Retina (tissue), 1 donor: Measurements from ENCODE around the gene COBL.
A peak's percentile ranks its signal among the peaks of the same experiment; 100 is the strongest.

Experiments used
- DNase-seq: peaks from one replicate; pipeline ENCODE4 v3.0.0-alpha.2; 2016

The COBL gene

GRCh38 chr7:51325261-51325676 lies 8.7 kb upstream of the COBL start:
- no peak for DNase-seq

DNA sequence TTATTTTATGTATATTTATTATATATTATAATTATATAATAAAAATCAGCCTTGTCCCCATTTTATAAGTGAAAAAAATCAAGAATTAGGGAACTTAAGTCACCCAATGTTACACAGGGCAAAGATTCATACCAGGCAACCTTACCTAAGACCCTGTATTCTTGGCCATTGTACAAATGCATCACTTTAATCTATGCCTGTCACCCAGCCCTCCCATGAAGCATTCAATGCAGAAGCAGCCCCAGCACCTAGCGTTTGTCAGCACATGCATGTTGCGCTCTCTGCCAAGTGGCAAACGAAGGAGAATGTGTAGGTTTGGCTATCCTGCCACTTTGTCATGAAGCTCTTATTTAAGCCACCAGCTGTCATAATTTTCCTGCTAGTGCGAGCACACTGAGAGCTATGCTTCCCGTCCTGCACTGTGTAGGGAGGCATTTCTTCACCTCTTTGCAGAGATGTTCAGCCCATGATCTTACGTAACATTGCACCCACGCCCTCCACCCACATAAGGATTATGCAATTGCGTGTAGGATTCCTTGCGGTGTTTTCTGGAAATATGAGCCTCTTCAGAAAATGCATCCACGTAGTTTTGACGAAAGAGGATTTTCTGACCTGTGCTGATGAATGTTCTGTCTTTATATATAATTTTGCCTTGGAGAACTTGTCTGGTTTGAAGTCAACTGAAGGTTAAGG lies 7.7 kb upstream of the COBL start:
- no peak for DNase-seq

GRCh38 chr7:51321961-51322515 lies 5.4 kb upstream of the COBL start:
- no peak for DNase-seq

DNA sequence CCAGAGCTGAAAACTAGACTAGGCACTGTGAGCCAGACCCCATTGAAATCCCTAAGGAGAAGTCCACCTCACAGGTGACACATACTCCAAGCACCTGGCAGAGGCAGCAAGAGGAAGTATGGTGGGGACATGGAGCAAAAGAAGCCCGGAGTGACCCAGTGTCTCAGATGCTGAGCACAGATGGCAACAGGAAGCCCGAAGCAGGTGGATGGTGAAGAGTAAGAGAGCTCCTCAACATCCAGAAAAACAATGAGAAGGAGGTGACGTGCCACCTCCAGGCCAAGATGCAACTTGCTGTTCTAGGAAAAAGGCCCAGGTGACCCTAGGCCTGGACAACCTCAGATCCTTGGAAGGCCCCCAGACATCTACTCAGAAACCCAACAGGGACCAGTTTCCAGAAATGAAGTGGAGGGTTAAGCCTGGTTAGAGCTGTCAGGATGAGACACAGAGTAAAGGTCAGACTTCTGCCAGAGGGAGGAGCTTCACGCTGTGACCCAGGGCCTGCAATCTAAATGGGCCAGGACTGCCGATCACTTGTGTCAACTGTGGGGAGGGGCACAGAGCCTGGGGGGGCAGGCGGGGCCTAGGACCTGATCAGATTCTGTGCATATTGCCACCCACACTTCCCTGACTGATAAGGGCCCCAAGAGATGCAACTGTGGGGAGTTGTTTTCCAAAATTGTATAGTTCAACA lies 2.4 kb upstream of the COBL start:
- DNase-seq = no peak

- DNase-seq = no peak
Observed at GRCh38 chr7:51318001-51318400, 1.4 kb upstream of the COBL start.

DNA sequence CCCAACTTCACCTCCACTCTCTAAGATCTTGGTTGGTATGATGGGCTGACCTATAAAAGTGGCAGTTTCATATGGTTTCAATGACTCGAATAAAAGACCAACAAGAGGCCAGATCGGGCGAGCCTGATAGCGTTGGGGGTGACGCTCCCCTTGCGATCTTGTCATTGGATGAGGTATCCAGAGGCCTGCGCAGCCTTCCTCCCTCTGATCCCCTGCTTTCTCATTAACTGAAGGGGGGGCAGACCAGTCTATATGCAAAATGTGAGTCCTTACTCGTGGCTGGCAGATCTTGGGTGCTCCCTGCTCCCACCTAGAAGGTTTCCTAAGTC lies 937 bp upstream of the COBL start:
- DNase-seq = no peak

DNA sequence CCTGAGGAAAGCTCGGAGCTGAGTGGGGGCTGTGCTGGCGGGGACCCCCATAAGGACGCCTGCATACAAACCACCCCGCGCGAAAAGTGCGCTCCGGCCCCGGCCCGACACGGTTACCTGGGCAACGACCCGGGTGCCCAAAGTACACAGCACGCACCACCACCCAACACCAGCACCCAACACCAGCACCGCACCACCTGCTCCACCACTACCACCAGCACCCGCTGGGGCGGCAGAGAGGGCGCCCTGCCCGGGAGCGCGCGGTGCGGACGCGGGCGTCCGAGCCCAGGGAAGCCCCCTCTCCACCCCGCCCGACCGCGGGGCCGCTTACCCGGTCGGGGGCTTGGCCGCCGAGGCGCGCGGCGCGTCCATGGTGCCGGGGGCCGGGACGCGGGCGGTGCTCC lies 345 bp downstream of the COBL start:
- no peak for DNase-seq

DNA sequence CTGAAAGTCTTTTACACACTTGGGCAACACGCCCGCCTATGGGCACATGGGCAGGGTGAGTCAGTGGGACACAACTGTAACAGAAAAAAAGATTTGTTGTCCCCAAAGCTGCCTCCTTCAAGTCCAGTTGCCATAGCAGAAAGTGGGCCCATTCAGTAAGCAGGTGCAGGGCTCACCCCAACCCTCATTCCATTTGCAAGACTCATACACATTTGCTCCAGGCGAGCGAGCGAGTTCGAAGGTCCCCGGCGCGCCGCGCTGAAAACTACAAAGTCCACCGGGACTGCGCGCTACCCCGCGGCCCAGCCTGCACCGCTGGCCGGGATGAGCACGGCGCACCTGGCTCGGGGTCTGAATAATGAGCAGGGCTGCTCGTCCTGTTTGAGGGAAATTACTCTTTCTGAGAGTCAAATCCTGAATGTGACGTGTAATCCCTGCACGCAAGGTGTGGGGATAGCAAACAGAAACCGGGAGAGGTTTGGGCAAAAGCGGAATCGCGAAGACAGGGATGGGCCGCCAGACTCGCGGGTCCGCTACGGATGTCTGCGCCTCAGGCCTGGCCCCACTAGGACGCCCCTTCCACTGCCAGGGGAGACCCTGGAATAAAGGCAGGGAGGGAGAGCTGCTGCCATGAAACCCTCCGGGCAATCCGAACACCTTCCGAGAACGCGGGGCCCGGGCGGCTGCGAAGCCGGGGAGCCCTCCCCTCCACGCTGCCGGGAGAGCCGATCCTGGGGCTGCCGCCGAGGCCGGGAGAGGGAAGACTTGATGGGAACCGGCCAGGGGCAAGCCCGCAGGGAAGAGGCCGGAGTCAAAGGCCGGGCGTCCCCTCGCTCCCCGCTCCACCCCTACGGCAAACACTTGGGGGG lies 982 bp downstream of the COBL start:
- DNase-seq = peak; percentile 77

- DNase-seq = no peak
Observed at GRCh38 chr7:51314726-51315125, 1.9 kb downstream of the COBL start.

GRCh38 chr7:51313738-51314425 lies 2.7 kb downstream of the COBL start:
- DNase-seq = no peak

DNA sequence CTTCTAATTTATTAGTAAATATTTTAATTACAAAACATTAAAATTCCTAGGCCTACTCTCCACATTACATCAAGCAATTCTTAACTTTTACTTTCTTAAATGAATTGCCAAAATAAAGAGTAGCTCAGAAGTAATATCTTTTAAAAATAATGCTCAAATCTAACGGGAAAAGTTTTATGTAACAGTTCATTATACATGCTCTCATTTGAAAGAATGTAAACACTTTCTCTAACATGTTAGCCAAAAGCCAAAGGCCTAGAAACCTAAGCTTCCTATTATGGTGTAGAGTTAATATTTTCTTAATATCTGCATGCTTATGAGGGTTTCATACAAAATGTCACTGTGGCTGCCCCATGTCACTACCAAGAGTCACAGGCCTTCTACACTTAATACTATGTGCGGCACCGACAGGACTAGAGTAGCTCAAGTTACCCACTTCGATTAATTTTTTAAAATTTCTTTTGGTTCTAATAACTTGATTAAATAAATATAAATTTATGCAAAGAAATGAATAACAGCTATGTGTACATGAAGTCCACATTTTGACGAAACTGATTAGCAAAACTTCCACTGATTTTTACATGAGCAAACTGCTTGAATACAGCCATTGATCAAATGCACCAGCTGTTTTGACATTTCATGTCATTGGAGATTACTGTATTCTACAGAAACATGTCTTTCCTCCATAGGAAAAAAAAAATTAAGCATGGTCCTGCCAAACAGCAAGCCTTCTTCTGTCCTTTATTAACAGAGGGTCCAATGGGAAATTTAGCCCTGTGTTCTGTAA lies 3.5 kb downstream of the COBL start:
- no peak for DNase-seq

- DNase-seq = no peak
Observed at GRCh38 chr7:51311166-51311565, 5.4 kb downstream of the COBL start.

- no peak for DNase-seq
Observed at GRCh38 chr7:51310131-51310583, 6.5 kb downstream of the COBL start.

- no peak for DNase-seq
Observed at GRCh38 chr7:51309361-51310130, 7.1 kb downstream of the COBL start.

DNA sequence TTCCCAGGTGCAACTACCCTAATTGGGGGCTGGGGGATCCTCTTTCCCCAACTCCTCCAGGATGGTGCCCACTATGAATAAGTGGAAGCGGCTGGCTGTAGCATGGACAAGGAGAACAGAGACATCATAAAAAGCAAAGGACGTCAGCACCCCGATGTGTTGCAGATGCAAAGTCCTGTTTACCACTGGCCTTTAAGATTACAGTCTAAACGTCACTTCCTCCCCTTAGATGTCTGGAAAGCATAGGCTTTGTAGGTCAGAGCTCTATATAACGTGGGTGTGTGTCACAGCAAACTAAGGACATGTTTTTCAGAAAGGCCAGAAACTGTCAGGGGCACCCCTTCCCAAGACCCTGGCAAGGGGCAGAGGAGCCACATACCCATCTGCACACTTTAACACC lies 7.9 kb downstream of the COBL start:
- no peak for DNase-seq

DNA sequence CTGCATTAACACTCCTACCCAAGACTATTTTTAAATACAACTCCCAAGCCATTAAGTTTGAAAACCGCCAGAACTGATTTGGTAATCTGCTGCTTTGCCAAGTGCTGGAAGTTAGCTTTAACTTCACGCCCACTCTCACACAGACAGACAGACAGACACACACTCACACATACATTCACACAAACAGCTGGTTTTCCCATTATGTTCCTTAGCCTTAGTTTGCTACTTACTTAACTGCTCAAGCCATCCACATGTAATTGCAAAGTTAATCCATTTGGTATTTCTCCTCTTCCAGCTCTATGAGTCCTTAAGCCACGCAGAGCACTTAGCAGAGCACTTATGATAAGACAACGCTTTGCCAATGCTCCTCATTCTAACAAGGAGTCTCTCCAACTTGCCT lies 8.3 kb downstream of the COBL start:
- no peak for DNase-seq

GRCh38 chr7:51307651-51308210 lies 8.9 kb downstream of the COBL start:
- no peak for DNase-seq

DNA sequence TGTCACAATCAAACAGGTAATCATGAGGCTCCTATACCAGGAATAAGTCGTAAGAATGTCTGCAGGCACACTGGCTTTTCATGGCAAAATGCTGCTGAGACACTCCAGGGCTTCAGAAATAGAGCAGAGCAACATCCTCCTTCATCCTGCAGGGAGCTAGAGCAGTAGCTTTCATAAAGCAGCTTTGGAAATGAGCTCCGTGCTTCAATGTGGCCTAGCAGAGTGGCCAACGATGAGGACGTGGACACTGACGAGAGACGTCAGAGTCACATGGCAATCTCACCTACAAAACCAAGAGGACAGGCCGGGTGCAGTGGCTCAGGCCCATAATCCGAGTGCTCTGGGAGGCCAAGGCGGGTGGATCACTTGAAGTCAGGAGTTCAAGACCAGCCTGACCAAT lies 9.8 kb downstream of the COBL start:
- DNase-seq = no peak

GRCh38 chr7:51304729-51305128 lies 11.9 kb downstream of the COBL start:
- no peak for DNase-seq

GRCh38 chr7:51303142-51303525 lies 13.5 kb downstream of the COBL start:
- DNase-seq = no peak

DNA sequence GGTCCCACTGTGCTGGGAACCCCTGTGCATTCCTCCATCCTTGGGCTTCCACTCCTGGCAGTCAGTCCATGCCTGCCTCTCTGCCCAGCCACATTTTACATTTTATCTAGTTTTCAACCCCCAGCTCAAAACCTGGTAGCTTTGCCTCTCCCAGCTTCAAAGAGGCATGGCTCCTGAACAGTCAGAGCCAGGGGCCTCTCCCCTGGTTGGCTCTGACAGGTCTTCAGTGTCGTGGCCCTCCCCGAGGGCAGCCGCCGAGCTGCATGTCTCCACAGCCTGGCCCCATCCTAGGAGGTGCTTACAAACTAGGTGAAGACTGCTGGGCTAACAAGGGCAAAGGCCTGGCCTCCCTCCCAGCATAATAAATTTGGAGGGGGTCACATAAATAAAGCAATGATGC lies 14.8 kb downstream of the COBL start:
- no peak for DNase-seq
